Prostate gland (tissue), 2 donors: ENCODE data around the gene RPTN. TPM values are rescaled to one million over a fixed set of nuclear protein-coding genes. Genes with fewer than 3 reads are reported as not detected.

Source experiments
- DNase-seq: peaks from one replicate; pipeline ENCODE4 v3.0.0-alpha.2; 2019; ENCODE audit warnings: low spot score
- H3K27ac ChIP-seq, 2 donors: fragments of 200-600 bp; sonication (generic); 2 replicates each; pipeline ENCODE4 v1.5.1; 2017 to 2019
- H3K27me3 ChIP-seq: fragments of 200-600 bp; sonication (generic); replicated peaks from 2 replicates; pipeline ENCODE4 v1.5.1; 2019; ENCODE audit not compliant: insufficient read depth
- H3K36me3 ChIP-seq, 2 donors: fragments of 200-600 bp; sonication (generic); 1 replicate in 1 of 2; 2 replicates in 1 of 2; pipeline versions ENCODE4 v1.5.1 to v1.8.1; 2017 to 2019
- H3K4me1 ChIP-seq: fragments of 200-600 bp; sonication (generic); replicated peaks from 2 replicates; pipeline ENCODE4 v1.5.1; 2019
- H3K4me3 ChIP-seq, 2 donors: fragments of 200-600 bp; sonication (generic); 2 replicates each; pipeline ENCODE4 v1.5.1; 2017 to 2019
- H3K9me3 ChIP-seq: fragments of 200-600 bp; sonication (generic); 2 replicates; pipeline ENCODE4 v1.5.1; 2017
- CTCF ChIP-seq, 4 experiments: fragments of 200-600 bp in 2 of 4; fragments of 450-650 bp in 2 of 4; sonication (generic) in 2 of 4; IDR thresholded peaks; 1 replicate in 3 of 4; 2 replicates in 1 of 4; pipeline ENCODE4 v1.5.1; 2016 to 2019; ENCODE audit warnings: antibody characterized with exemption in 4 of 4, mild to moderate bottlenecking in 2 of 4, moderate library complexity in 2 of 4
- POLR2A ChIP-seq: fragments of 450-650 bp; IDR thresholded peaks from one replicate; pipeline ENCODE4 v1.6.1; 2016; ENCODE audit warnings: antibody characterized with exemption, mild to moderate bottlenecking
- POLR2AphosphoS5 ChIP-seq: sonication (generic); formaldehyde crosslinking; IDR thresholded peaks from one replicate; pipeline ENCODE4 v1.6.1; 2017; ENCODE audit warnings: antibody characterized with exemption
- WGBS: methylation state at CpG from one replicate; pipeline ENCODE4 v1.1.5; 2018; 5-methylcytosine and 5-hydroxymethylcytosine counted together
- intact Hi-C: fragments of 100-400 bp; cut with DNase I; formaldehyde crosslinking; loops from one replicate; pipeline ENCODE4 v1.14.2; 2022
- total RNA-seq, 2 donors: library from RNA; depleted of rRNA; stranded (reverse); fragments of >200 nt; gene quantifications; one replicate each; pipeline ENCODE4 v1.1.0, GENCODE V29; 2016

Gene RPTN
- total RNA-seq, 2 donors from 2014 or later: not detected

- Histone ChIP-seq H3K4me3 (peak overlapping the region in 1 of 2 donors; percentile 11), H3K27ac (no peak overlapping the region), H3K36me3 (no peaks in the 10 kb centered on the region), H3K9me3 (no peaks in the 10 kb centered on the region), H3K27me3 (no peaks in the 10 kb centered on the region), H3K4me1 (peaks cover 8% of the 10 kb centered on the region)
- intact Hi-C loops: no loop called here
- WGBS: 9% methylated on average over 67 of the region's 67 CpGs
- DNase-seq: no peak
- TF ChIP-seq CTCF (IDR thresholded peaks at IDR 0.05) (no peak), POLR2AphosphoS5 (no peak), POLR2A (no peak)
Observed at GRCh38 chr1:152107984-152108881, 50.8 kb downstream of the RPTN start.

- peak overlapping the region in 1 of 2 donors; percentile 11 for H3K4me3 ChIP-seq
- H3K9me3 ChIP-seq: no peaks in the 10 kb centered on the region
- no peak for DNase-seq
- no peaks in the 10 kb centered on the region for H3K27me3 ChIP-seq
- no peak overlapping the region for H3K27ac ChIP-seq
- H3K4me1 ChIP-seq: peaks cover 8% of the 10 kb centered on the region
- WGBS: 20% methylated on average over 41 of the region's 41 CpGs
- no peaks in the 10 kb centered on the region for H3K36me3 ChIP-seq
- intact Hi-C loops: no loop called here
- TF ChIP-seq CTCF (IDR thresholded peaks at IDR 0.05): no peak
- TF ChIP-seq POLR2A: no peak
- no peak for TF ChIP-seq POLR2AphosphoS5
Observed at GRCh38 chr1:152107031-152107983, 51.7 kb downstream of the RPTN start.

- H3K4me3 ChIP-seq: no peak overlapping the region
- H3K9me3 ChIP-seq: no peaks in the 10 kb centered on the region
- intact Hi-C loops: no loop called here
- H3K27me3 ChIP-seq: no peaks in the 10 kb centered on the region
- H3K36me3 ChIP-seq: no peaks in the 10 kb centered on the region
- peaks cover 2% of the 10 kb centered on the region for H3K4me1 ChIP-seq
- no peak for DNase-seq
- H3K27ac ChIP-seq: no peak overlapping the region
- TF ChIP-seq POLR2A: no peak
- TF ChIP-seq POLR2AphosphoS5: no peak
- no peak for TF ChIP-seq CTCF (IDR thresholded peaks at IDR 0.05)
- WGBS: 44% methylated on average over 2 of the region's 2 CpGs
Observed at GRCh38 chr1:152104854-152105253, 54.2 kb downstream of the RPTN start.

Other genes with a start within 250 kb of the RPTN start
- gene THEM4, start 249.7 kb downstream of the RPTN start, total RNA-seq: 10 to 100 TPM; 21.2 to 30.3 TPM
- gene S100A10, start 165.4 kb downstream of the RPTN start, total RNA-seq: 10 to 100 TPM; 61.7 to 72.1 TPM
- 100 to 1,000 TPM; 253 to 351 TPM for gene S100A11, start 122.2 kb downstream of the RPTN start, total RNA-seq
- not detected for gene TCHHL1, start 70.2 kb downstream of the RPTN start, total RNA-seq
- under 1 TPM in 1 of 2 donors, not detected in 1; 0.91 TPM for gene TCHH, start 43.8 kb downstream of the RPTN start, total RNA-seq
- gene HRNR, start 65.0 kb upstream of the RPTN start, total RNA-seq: under 1 TPM in 1 of 2 donors, not detected in 1; 0.06 TPM
- gene FLG, start 166.0 kb upstream of the RPTN start, total RNA-seq: 10 to 100 TPM in 1 of 2 donors, under 1 TPM in 1; 0.91 to 13.6 TPM
- 1 to 10 TPM in 1 of 2 donors, under 1 TPM in 1; 0.36 to 5.6 TPM for gene FLG2, start 200.8 kb upstream of the RPTN start, total RNA-seq